T-helper 2 cell (primary cell): ENCODE data around the gene ADARB1.
A peak's percentile ranks its signal among the peaks of the same experiment; 100 is the strongest.
"Not testable (repeated sequence)": the region's sequence is repeated elsewhere in the genome, so short reads cannot be mapped to it uniquely, and the experiment has no call there.

Experiments used
- DNase-seq, 5 experiments: peaks; one replicate each; pipeline versions ENCODE4 v3.0.0 to v3.0.0-alpha.2; 2012 to 2022

ADARB1 gene

GRCh38 chr21:45137612-45137937 is 63.2 kb downstream of the ADARB1 start:
- DNase-seq: no peak

GRCh38 chr21:45138199-45139002 is 64.0 kb downstream of the ADARB1 start:
- DNase-seq: peak; percentile 36 to 71 (median 63)

GRCh38 chr21:45139003-45139360 is 64.6 kb downstream of the ADARB1 start:
- not testable (repeated sequence) for DNase-seq

- no peak for DNase-seq
Measured at GRCh38 chr21:45139473-45139872, 65.1 kb downstream of the ADARB1 start.

- DNase-seq: peak in 4 of 5 experiments; percentile 22 to 88 (median 34)
Measured at GRCh38 chr21:45140346-45140940, 66.1 kb downstream of the ADARB1 start.

GRCh38 chr21:45140944-45141343 is 66.6 kb downstream of the ADARB1 start:
- DNase-seq: not testable (repeated sequence)

- DNase-seq: no peak
Measured at GRCh38 chr21:45141507-45141906, 67.1 kb downstream of the ADARB1 start.

GRCh38 chr21:45142469-45143308 is 68.3 kb downstream of the ADARB1 start:
- no peak for DNase-seq

GRCh38 chr21:45143855-45144254 is 69.5 kb downstream of the ADARB1 start:
- DNase-seq: no peak

- no peak for DNase-seq
Measured at GRCh38 chr21:45145146-45145545, 70.8 kb downstream of the ADARB1 start.

- not testable (repeated sequence) for DNase-seq
Measured at GRCh38 chr21:45145846-45146245, 71.5 kb downstream of the ADARB1 start.

- DNase-seq: no peak
Measured at GRCh38 chr21:45146306-45146705, 71.9 kb downstream of the ADARB1 start.

GRCh38 chr21:45146801-45147200 is 72.4 kb downstream of the ADARB1 start:
- no peak for DNase-seq

GRCh38 chr21:45147473-45148315 is 73.3 kb downstream of the ADARB1 start:
- no peak for DNase-seq

- no peak for DNase-seq
Measured at GRCh38 chr21:45148316-45148990, 74.1 kb downstream of the ADARB1 start.

GRCh38 chr21:45149021-45149420 is 74.6 kb downstream of the ADARB1 start:
- no peak for DNase-seq

- DNase-seq: no peak
Measured at GRCh38 chr21:45150638-45151131, 76.3 kb downstream of the ADARB1 start.

- no peak for DNase-seq
Measured at GRCh38 chr21:45151445-45152160, 77.2 kb downstream of the ADARB1 start.

GRCh38 chr21:45152265-45152746 is 77.9 kb downstream of the ADARB1 start:
- DNase-seq: peak in 3 of 5 experiments; percentile 16 to 80 (median 54)

- peak in 1 of 5 experiments; percentile 63 for DNase-seq
Measured at GRCh38 chr21:45153358-45154318, 79.3 kb downstream of the ADARB1 start.
